ENCODE measurements around the gene ZNF558.
"Not testable (repeated sequence)": the region's sequence is repeated elsewhere in the genome, so short reads cannot be mapped to it uniquely, and the experiment has no call there.

Gene ZNF558

GRCh38 chr19:8806661-8807060 is 25.4 kb downstream of the ZNF558 start:
- DNase-seq (ENCODE audit: low read depth), result no peak

GRCh38 chr19:8794823-8795222 is 37.3 kb downstream of the ZNF558 start:
- no peak for DNase-seq (ENCODE audit: low read depth)

GRCh38 chr19:8773587-8773986 is 58.5 kb downstream of the ZNF558 start:
- not testable (repeated sequence) for DNase-seq (ENCODE audit: low read depth)

GRCh38 chr19:8769265-8769664 is 62.8 kb downstream of the ZNF558 start:
- not testable (repeated sequence) for DNase-seq (ENCODE audit: low read depth)

- not testable (repeated sequence) for DNase-seq (ENCODE audit: low read depth)
Observed at GRCh38 chr19:8767257-8767656, 64.8 kb downstream of the ZNF558 start.

All from stimulated activated CD8-positive, alpha-beta memory T cell treated with anti-CD3 and anti-CD28 coated beads, Interleukin-12 subunit alpha, Interleukin-12 subunit beta, amount 100 ng/mL, for 1 hour (primary cell).